ENCODE data around the gene WNT3A.
A peak's percentile ranks its signal among the peaks of the same experiment; 100 is the strongest.

The WNT3A gene

GRCh38 chr1:228071839-228072657 lies 65.2 kb downstream of the WNT3A start:
- no peak for TF ChIP-seq JUND (IDR thresholded peaks at IDR 0.05; ENCODE audit: low read depth)
- in situ Hi-C loops (cut with HindIII; ENCODE audit: low pct_unique_long_range_greater_than_20kb, low sequenced_read_pairs) = no loop called here
- DNase-seq (ENCODE audit: low read depth in 1 of 2, low spot score in 1 of 2) = no peak

DNA sequence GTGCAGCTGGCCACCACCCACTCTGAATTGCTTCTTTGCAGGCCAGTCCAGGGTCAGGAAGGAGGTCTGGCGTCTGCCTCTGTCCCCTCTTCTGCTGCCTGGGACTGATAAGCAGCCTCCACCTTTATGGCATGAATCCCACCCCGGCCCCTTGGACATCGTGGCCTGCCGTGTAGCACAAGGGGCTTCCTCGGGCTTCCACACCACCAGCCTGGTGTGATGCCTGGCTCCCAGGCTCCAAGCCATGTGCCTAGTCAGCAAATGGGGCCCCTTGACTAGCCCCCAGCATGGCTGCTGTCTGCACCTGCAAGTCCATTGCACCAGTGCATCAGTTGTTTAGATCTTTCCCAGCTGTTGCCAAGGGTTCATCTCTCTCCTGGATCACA lies 65.9 kb downstream of the WNT3A start:
- TF ChIP-seq JUND (IDR thresholded peaks at IDR 0.05; ENCODE audit: low read depth) = no peak
- DNase-seq (ENCODE audit: low read depth in 1 of 2, low spot score in 1 of 2) = no peak
- in situ Hi-C loops (cut with HindIII; ENCODE audit: low pct_unique_long_range_greater_than_20kb, low sequenced_read_pairs) = no loop called here

DNA sequence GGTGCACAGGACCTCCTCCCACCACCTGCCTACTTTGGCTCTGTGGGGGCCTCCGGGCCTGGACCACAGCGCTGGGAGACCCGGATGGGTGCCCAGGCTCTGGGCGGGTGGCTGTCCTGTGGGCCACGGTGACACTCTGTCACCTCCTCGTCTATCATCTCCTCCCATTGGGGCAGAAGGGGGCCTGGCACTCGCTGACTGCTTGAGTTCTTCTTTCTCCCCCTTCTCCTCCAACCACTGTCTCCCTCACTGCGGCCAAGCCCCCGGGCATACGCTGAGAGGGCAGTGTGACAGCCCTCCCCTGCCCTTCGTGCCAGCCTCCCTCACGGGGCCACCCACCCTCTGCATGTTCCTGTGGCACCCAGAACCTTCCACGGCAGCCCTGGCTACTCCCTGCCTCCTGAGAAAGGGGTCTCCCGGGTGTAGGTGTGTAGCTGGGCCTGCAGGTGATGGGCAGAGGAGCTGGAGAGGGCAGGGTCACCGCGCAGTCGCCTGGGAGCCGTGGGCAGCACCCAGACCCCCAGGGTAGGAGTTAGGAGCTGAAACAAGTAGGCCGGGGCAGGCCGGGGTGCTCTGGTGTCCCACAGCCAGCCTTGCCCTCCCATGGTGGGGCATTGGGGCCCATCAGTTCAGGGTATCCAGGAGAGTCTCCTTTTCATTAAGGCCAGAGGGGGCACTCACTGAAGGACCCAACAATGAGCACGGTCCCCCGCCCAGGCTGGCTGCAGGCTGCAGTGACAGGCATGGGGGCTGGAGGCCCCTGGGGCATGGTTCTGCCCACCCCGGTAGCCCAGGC lies 66.5 kb downstream of the WNT3A start:
- in situ Hi-C loops (cut with HindIII; ENCODE audit: low pct_unique_long_range_greater_than_20kb, low sequenced_read_pairs) = no loop called here

DNA sequence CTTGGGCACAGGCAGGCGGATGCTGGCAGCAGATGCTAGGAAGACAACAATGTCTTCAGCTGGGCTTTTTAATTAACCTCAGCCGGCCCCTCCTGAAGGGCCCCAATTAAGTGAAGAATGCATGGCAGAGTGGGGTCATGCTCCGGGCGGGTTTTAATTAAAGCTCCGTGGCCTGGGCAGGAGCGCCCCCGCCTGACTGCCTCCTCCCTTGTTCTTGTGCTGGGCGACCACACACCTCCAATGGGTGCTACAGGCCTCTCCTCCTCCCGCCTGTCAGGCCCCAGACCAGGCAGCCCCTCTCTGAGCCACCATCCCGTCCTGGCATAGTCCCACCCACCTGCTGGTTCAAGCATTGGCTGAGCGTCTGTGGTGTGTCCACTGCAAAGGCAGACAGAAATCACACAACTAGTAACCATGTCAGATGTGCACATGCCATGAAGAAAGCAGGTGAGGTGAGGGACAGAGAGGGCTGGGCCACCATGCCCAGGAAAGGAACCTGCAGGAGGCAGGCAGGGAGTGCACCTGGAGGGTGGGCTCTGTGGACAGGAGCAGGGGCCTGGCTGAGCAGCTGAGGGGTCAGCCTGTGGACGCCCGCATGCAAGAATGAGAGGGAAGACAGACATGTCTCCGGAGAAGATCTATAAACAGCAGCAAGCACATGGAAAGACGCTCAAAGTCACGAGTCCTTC lies 67.2 kb downstream of the WNT3A start:
- DNase-seq (ENCODE audit: low read depth in 1 of 2, low spot score in 1 of 2) = no peak
- no peak for TF ChIP-seq JUND (IDR thresholded peaks at IDR 0.05; ENCODE audit: low read depth)
- in situ Hi-C loops (cut with HindIII; ENCODE audit: low pct_unique_long_range_greater_than_20kb, low sequenced_read_pairs) = no loop called here

More for the DNA sequence above, 66.5 kb downstream of the WNT3A start:
- no peak for TF ChIP-seq JUND (IDR thresholded peaks at IDR 0.05; ENCODE audit: low read depth)
- no peak for DNase-seq (ENCODE audit: low read depth in 1 of 2, low spot score in 1 of 2)

- in situ Hi-C loops (cut with HindIII; ENCODE audit: low pct_unique_long_range_greater_than_20kb, low sequenced_read_pairs) = no loop called here
- DNase-seq (ENCODE audit: low read depth in 1 of 2, low spot score in 1 of 2) = peak in 1 of 2 experiments; percentile 48
- TF ChIP-seq JUND (IDR thresholded peaks at IDR 0.05; ENCODE audit: low read depth) = no peak
These were observed 68.3 kb downstream of the WNT3A start for GRCh38 chr1:228074954-228075730.

DNA sequence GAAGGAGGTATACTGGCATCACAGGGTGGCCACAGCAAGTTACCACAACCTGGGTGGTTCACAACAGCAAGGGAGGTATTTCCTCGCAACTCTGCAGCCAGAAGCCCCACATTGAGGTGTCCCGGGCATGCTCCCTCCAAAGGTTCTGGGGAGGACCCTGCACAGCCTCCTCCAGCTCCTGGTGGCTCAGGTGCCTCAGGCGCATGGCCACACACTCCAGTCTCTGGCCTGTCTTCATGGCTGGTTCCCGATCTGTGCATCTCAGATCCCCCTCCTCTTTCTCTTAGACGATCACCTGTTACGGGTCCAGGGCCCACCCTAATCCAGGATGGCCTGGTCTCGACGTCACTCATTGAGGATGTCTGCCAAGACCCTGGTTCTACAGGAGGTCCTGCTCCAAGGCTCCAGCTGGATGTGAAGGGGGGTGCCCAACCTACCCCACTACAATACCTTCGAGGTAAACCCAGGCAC lies 69.0 kb downstream of the WNT3A start:
- no peak for TF ChIP-seq JUND (IDR thresholded peaks at IDR 0.05; ENCODE audit: low read depth)
- in situ Hi-C loops (cut with HindIII; ENCODE audit: low pct_unique_long_range_greater_than_20kb, low sequenced_read_pairs) = no loop called here
- DNase-seq (ENCODE audit: low read depth in 1 of 2, low spot score in 1 of 2) = no peak

GRCh38 chr1:228076796-228077430 lies 70.1 kb downstream of the WNT3A start:
- DNase-seq (ENCODE audit: low read depth in 1 of 2, low spot score in 1 of 2) = no peak
- TF ChIP-seq JUND (IDR thresholded peaks at IDR 0.05; ENCODE audit: low read depth) = no peak
- in situ Hi-C loops (cut with HindIII; ENCODE audit: low pct_unique_long_range_greater_than_20kb, low sequenced_read_pairs) = no loop called here

GRCh38 chr1:228077565-228078330 lies 71.0 kb downstream of the WNT3A start:
- in situ Hi-C loops (cut with HindIII; ENCODE audit: low pct_unique_long_range_greater_than_20kb, low sequenced_read_pairs) = no loop called here
- DNase-seq (ENCODE audit: low read depth in 1 of 2, low spot score in 1 of 2) = no peak

GRCh38 chr1:228079013-228079412 lies 72.2 kb downstream of the WNT3A start:
- in situ Hi-C loops (cut with HindIII; ENCODE audit: low pct_unique_long_range_greater_than_20kb, low sequenced_read_pairs) = no loop called here
- no peak for TF ChIP-seq JUND (IDR thresholded peaks at IDR 0.05; ENCODE audit: low read depth)
- no peak for DNase-seq (ENCODE audit: low read depth in 1 of 2, low spot score in 1 of 2)

More at GRCh38 chr1:228077565-228078330, 71.0 kb downstream of the WNT3A start:
- TF ChIP-seq JUND (IDR thresholded peaks at IDR 0.05; ENCODE audit: low read depth) = no peak

DNA sequence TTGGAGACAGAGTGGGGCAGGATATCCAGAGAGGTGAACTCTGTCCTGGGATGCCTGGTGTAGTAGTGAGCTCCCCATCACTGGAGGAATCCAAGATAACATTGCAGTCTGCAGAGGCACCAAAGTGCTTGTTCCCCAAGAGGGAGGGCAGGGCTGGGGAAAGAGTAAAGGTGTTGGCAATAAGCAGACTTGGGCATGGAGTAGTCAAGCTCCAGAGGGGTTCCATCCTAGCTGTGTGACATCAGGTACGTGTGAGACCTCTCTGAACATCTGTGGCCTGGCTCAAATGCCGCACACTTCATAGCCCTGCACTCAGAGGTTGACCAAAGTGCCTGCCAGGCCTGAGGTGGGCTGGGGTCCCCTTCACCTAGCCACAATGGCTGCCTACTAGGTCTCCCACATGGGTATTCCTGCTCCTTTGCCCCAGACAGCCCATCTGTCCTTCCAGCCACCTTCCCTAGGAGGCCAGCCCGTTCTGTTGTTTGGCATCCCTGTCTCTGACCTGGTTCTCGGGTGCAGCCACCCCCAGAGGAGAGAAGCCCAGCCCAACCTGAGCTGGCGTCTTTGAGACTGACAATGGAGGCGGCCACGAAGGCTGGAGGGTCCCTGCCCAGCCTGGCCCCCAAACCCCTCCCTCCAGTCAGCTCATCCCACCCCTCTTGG lies 72.9 kb downstream of the WNT3A start:
- in situ Hi-C loops (cut with HindIII; ENCODE audit: low pct_unique_long_range_greater_than_20kb, low sequenced_read_pairs) = no loop called here
- no peak for TF ChIP-seq JUND (IDR thresholded peaks at IDR 0.05; ENCODE audit: low read depth)
- no peak for DNase-seq (ENCODE audit: low read depth in 1 of 2, low spot score in 1 of 2)
